ENCODE data around the gene PTCSC3.

The PTCSC3 gene
- 0 to 0.18 (median 0) reads per million in 18 experiments for total RNA-seq

GRCh38 chr14:36176524-36176923, at the start of gene PTCSC3:
Gene PTCSC3, minus strand, starts transcription at chr14:36176722.
- no peak for DNase-seq

- no peak for DNase-seq
Measured at GRCh38 chr14:36226164-36226563, 49.6 kb upstream of the PTCSC3 start.

DNA sequence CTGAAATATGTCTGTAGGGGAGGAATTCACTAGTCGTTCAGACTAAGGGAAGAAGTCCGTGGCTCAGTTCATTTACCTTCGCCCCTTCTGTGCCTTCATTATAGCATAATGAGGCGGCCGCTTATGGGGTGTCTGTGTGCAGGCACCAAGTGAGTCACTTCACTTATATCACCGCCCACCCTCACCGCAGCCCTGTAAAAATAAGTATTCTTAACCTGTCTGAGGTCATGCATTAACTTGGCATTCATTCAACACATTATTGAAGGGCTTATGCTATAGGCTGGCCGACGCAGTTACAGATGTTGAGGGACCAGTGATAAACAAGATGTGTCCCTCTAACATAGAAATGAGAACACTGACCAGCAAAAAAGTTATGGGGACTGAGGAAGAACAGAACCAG, 47.7 kb upstream of the PTCSC3 start:
- DNase-seq, result no peak

GRCh38 chr14:36223558-36223957, 47.0 kb upstream of the PTCSC3 start:
- DNase-seq, result no peak

- no peak for DNase-seq
Measured at GRCh38 chr14:36222952-36223468, 46.5 kb upstream of the PTCSC3 start.

DNA sequence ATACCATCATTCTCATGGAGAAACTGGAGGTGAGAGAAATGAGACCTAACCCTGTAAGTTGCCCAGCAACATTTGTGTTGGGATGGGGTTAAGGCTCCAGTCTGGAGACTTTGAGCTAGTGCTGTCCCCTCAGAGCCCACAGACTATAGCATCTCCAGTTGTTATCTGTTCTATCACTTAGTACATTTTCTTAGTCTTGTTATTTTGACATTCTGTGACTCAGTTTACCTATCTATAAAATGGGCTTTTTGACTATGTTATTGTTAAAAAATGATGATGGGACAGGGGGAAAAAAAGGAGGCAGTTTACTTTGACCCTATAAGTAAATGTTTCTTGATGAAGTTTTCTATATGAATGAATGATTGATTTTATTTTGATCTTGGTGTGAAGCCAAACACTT, 45.8 kb upstream of the PTCSC3 start:
- DNase-seq, result no peak

DNA sequence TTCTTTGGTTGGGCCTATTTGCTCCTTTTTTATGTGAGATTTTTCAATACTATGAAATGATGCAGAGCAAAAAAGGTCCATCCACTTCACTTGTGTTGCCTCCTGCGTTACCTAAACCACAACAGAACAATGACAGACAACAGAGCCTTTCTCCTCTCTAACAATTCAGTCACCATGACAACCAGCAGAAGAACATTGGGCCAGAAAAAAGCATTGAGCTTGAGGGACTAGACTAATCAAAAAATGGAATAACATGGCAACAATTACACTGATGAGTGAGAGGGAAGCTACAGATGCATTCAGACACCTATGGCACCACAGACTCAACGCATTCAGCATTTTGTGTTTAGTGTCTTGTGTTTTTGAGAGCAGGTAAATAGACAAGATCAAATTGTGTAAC, 44.6 kb upstream of the PTCSC3 start:
- DNase-seq, result no peak

DNA sequence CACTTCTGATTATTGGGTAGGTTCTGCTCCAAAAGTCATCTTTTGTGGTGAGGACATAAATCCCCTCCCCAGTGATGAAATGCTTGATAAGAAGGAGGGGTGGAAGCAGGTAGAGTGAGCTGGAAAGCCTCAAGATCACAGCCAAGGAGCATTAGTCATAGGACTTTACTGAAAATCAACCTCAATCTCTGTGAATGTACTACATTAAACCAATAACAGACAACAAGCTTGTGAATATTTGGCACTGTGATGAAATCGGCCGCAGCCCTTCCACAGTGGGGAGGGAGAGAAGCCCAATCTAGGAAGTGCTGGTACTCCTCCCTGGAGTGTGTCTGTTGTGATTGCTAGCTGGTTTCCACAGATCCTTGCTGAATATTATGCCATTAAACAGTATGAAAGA, 41.2 kb upstream of the PTCSC3 start:
- no peak for DNase-seq

GRCh38 chr14:36217027-36217426, 40.5 kb upstream of the PTCSC3 start:
- no peak for DNase-seq

- DNase-seq, result no peak
Measured at GRCh38 chr14:36215217-36215598, 38.7 kb upstream of the PTCSC3 start.

DNA sequence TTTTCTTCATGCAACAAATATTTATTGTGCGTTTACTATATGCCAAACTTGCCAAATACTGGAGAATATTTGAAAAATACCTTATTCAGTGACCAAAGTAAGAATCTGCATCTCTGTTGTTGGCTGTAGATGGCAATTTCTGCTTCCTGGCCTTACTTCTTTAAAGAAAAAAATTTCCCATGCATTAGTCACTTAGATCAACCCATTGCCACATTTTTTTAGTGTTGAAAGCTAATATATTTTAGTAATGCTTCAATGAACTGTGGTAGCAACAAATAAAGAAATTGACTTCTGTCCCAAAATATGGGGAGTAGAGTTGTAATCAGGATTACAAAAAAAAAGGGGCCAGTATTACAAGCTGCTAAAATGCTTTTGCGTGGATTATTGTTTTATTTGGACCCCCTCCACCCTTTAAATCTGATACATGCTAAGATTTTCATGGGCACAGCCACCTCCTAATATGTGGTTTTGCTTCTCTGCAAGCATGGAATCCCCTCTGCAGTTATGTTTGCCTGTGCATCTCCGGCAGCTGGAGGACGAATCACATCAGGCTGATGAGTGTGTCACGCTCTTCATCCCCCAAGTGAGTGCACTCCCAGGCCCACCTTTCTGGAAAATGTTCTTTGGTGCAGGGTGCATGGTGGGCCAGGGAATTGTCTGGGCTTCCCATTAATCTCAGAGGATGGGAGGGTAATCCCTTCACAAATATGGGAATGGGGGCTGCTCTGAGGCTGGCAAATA, 38.1 kb upstream of the PTCSC3 start:
- no peak for DNase-seq

- no peak for DNase-seq
Measured at GRCh38 chr14:36212987-36213386, 36.5 kb upstream of the PTCSC3 start.

DNA sequence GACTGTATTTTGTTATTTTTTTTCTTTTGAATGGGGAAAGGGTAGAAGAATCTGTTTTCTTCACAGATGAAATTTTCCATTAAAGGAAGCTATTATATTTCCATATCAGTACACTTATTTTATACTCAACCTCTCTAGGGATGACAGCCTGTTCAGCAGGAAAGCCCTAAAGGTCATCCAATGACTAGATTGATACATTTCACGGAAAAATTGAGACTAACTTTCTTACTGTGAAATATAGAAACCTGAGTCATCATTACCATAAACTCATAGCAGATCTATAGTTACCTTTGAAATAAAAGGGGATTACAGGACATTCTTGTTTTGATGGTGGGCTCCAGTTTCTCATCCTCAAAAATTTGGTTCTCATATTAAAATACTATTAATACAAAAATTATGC, 36.1 kb upstream of the PTCSC3 start:
- no peak for DNase-seq

GRCh38 chr14:36208690-36209278, 32.3 kb upstream of the PTCSC3 start:
- DNase-seq, result no peak

DNA sequence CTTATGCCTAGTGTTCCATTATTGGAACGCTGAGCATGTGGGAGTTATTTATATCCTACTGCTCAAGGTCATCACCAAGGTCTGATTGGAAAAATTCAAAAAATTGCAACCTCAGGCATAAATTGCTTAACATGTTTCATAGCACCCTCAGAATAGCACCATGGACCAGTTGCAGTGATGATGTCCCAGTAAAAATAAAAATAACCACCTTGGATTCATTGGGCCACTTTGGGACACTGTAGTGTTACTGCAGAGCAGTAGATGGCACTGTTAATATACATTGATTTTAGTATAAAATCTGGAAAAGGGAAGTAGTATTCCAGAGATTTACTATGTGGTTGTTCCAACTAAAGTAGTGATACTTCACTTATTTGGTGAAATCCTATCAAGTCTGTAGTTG, 31.0 kb upstream of the PTCSC3 start:
- peak; percentile 12 to 24 for DNase-seq

DNA sequence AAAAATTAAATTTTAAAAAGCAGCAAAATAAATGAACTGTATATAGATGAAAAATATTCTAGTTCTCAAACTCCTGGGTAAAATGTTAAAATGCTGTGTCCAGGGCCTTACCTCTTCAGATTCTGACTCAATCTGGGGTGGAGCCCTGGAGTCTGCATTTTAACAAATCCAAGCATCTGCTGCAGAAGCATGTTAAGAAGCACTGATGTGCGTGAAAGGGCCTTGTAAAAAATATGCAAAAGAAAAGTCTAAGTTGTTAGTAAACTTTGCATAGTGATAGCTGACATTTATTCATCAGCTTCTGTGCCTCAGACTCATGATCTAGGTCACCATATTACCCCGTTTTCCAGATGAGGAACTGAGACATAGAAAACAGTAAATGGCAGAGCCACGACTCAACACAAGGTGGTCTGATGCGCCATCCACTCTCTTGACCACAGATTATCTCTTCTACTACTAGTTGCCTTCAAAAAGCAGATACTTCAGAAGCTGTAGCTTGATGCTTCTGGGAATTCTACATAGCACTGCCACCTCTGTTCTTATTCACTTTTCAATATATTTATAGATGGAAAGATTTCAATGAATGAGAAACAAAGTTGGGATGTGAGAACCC, 28.0 kb upstream of the PTCSC3 start:
- no peak for DNase-seq

- no peak for DNase-seq
Measured at GRCh38 chr14:36198378-36198777, 21.9 kb upstream of the PTCSC3 start.

- DNase-seq, result no peak
Measured at GRCh38 chr14:36194663-36195062, 18.1 kb upstream of the PTCSC3 start.

- DNase-seq, result no peak
Measured at GRCh38 chr14:36192530-36192929, 16.0 kb upstream of the PTCSC3 start.

- DNase-seq, result no peak
Measured at GRCh38 chr14:36183402-36183801, 6.9 kb upstream of the PTCSC3 start.

GRCh38 chr14:36181417-36181816, 4.9 kb upstream of the PTCSC3 start:
- DNase-seq, result peak; percentile 6 to 7

GRCh38 chr14:36177489-36177888, 967 bp upstream of the PTCSC3 start:
- DNase-seq, result no peak

DNA sequence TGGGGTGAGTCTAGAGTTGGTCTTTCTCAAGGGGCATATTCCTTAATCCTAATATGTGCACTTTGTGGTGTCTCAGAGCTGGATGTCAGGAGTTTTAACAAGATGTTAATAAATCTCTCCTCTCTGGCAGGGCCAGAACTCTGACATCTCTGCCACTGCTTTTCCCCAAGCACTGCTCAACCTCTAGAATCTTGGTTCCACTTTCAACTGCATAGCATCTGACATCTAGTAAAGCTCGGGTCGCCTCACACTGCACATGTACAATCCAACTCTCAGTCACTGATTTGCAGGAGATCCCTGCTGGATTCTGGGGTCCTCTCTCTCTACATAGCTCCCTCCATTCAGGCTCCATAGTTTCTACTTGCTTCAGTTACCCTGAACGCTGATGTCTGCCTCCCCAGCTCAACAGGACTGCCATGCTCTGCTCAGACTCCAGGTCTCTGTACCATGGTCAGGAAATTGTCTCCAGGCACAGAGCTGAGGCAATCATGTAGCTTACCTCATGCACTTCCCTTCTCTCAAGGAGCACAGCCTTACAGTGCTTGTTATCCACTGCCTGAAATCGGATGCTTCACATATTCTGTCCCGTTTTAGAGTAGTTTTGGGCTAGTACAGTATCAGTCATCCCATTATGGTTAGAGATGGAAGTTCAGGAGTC, 1.6 kb downstream of the PTCSC3 start:
- no peak for DNase-seq

Data from inflammatory macrophage (primary cell).